Activated CD4-positive, alpha-beta memory T cell treated with anti-CD3 and anti-CD28 coated beads, Interleukin-2, amount 10 ng/mL, durations not matched to agents 7 days and 5 days (primary cell): ENCODE measurements around the gene TTC21A. TPM values are rescaled to one million over a fixed set of nuclear protein-coding genes. Genes with fewer than 3 reads are reported as not detected.
"Not testable (repeated sequence)": the region's sequence is repeated elsewhere in the genome, so short reads cannot be mapped to it uniquely, and the experiment has no call there.

ENCODE experiments used
- CTCF ChIA-PET: fragments of 350-600 bp; sonication (Branson Sonifier 250); formaldehyde crosslinking; loops from one replicate; lab custom pipeline; 2021; ENCODE audit warnings: antibody characterized with exemption, inconsistent platforms; lab: Charles Lee
- POLR2A ChIA-PET: fragments of 350-600 bp; sonication (Branson Sonifier 250); formaldehyde crosslinking; loops from one replicate; lab custom pipeline; 2021; ENCODE audit warnings: antibody characterized with exemption; lab: Charles Lee
- DNase-seq: peaks from one replicate; pipeline ENCODE4 v3.0.0-alpha.2; 2020
- H3K27ac Mint-ChIP-seq: one replicate; pipeline ENCODE4 v1.8.0; 2021; ENCODE audit warnings: mild to moderate bottlenecking, mixed read lengths
- H3K27me3 Mint-ChIP-seq: one replicate; pipeline ENCODE4 v1.8.0; 2021; ENCODE audit warnings: mixed read lengths
- H3K36me3 Mint-ChIP-seq: one replicate; pipeline ENCODE4 v1.8.0; 2021; ENCODE audit warnings: low read depth, mixed read lengths
- H3K4me1 Mint-ChIP-seq: one replicate; pipeline ENCODE4 v1.8.0; 2021; ENCODE audit warnings: mixed read lengths
- H3K4me3 Mint-ChIP-seq: one replicate; pipeline ENCODE4 v1.8.0; 2021; ENCODE audit warnings: mild to moderate bottlenecking, mixed read lengths
- H3K9me3 Mint-ChIP-seq: one replicate; pipeline ENCODE4 v1.8.0; 2021; ENCODE audit warnings: mixed read lengths
- total RNA-seq, 2 experiments: library from RNA; stranded (reverse); gene quantifications; one replicate each; pipeline ENCODE4 v1.2.3, GENCODE V29; 2021

Gene TTC21A, protein sequence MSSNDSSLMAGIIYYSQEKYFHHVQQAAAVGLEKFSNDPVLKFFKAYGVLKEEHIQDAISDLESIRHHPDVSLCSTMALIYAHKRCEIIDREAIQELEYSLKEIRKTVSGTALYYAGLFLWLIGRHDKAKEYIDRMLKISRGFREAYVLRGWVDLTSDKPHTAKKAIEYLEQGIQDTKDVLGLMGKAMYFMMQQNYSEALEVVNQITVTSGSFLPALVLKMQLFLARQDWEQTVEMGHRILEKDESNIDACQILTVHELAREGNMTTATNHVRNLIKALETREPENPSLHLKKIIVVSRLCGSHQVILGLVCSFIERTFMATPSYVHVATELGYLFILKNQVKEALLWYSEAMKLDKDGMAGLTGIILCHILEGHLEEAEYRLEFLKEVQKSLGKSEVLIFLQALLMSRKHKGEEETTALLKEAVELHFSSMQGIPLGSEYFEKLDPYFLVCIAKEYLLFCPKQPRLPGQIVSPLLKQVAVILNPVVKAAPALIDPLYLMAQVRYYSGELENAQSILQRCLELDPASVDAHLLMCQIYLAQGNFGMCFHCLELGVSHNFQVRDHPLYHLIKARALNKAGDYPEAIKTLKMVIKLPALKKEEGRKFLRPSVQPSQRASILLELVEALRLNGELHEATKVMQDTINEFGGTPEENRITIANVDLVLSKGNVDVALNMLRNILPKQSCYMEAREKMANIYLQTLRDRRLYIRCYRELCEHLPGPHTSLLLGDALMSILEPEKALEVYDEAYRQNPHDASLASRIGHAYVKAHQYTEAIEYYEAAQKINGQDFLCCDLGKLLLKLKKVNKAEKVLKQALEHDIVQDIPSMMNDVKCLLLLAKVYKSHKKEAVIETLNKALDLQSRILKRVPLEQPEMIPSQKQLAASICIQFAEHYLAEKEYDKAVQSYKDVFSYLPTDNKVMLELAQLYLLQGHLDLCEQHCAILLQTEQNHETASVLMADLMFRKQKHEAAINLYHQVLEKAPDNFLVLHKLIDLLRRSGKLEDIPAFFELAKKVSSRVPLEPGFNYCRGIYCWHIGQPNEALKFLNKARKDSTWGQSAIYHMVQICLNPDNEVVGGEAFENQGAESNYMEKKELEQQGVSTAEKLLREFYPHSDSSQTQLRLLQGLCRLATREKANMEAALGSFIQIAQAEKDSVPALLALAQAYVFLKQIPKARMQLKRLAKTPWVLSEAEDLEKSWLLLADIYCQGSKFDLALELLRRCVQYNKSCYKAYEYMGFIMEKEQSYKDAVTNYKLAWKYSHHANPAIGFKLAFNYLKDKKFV (N-terminal part only)
- total RNA-seq, result 10 to 100 TPM; 11.2 to 12.1 TPM

- Mint-ChIP-seq H3K4me3 (peak within 1 kb of the TSS; percentile 84), H3K4me1 (peaks cover 50% of the 10 kb centered on the region), H3K27me3 (no peaks in the 10 kb centered on the region), H3K27ac (peak within 1 kb of the TSS; percentile 91), H3K9me3 (no peaks in the 10 kb centered on the region), H3K36me3 (peaks cover 11% of the 10 kb centered on the region)
- ChIA-PET CTCF (interaction anchor here (0.5 to 3.4 kb wide), 8 partner anchors 16 to 184 kb away, joined by 3 to 18 read pairs (median 8); no protein-coding TSS in a partner anchor), POLR2A (interaction anchor here (0.8 to 4.2 kb wide), 12 partner anchors 20 to 277 kb away, joined by 3 to 29 read pairs (median 4); no protein-coding TSS in a partner anchor)
- DNase-seq, result peak; percentile 81
Observed at GRCh38 chr3:39107388-39108199, at the start of gene TTC21A, which contains the start of gene GORASP1. TSS of gene TTC21A (plus strand) at chr3:39107680. CDS start at chr3:39107838, 158 bp downstream. TSS of gene GORASP1 (minus strand) at chr3:39107627. CDS start at chr3:39107541, 86 bp downstream.

DNA sequence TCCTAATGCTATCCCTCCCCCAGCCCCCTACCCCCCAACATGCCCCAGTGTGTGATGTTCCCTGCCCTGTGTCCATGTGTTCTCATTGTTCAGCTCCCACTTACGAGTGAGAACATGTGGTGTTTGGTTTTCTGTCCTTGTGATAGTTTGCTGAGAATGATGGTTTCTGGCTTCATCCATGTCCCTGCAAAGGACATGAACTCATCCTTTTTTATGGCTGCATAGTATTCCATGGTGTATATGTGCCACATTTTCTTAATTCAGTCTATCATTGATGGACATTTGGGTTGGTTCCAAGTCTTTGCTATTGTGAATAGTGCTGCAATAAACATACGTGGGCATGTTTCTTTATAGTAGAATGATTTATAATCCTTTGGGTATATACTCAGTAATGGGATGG lies 46.3 kb upstream of the TTC21A start:
- H3K27me3 Mint-ChIP-seq, H3K9me3 Mint-ChIP-seq, H3K27ac Mint-ChIP-seq, DNase-seq, POLR2A ChIA-PET, H3K4me3 Mint-ChIP-seq, CTCF ChIA-PET: not testable (repeated sequence)
- peaks cover 39% of the 10 kb centered on the region for H3K4me1 Mint-ChIP-seq
- H3K36me3 Mint-ChIP-seq, result peaks cover 32% of the 10 kb centered on the region

GRCh38 chr3:39062180-39062579 lies 45.3 kb upstream of the TTC21A start:
- Mint-ChIP-seq H3K9me3 (peaks cover 2% of the 10 kb centered on the region), H3K36me3 (peaks cover 41% of the 10 kb centered on the region), H3K4me1 (peaks cover 30% of the 10 kb centered on the region), H3K27me3 (no peaks in the 10 kb centered on the region), H3K4me3 (no peak overlapping the region), H3K27ac (no peak overlapping the region)
- ChIA-PET POLR2A (no interaction called here), CTCF (interaction anchor here (1.4 kb wide), 1 partner anchor 541 kb away, joined by 3 read pairs; no protein-coding TSS in a partner anchor)
- no peak for DNase-seq

- Mint-ChIP-seq H3K27me3 (no peaks in the 10 kb centered on the region), H3K27ac (no peak overlapping the region), H3K4me1 (peaks cover 28% of the 10 kb centered on the region), H3K9me3 (peaks cover 2% of the 10 kb centered on the region), H3K36me3 (peaks cover 48% of the 10 kb centered on the region), H3K4me3 (no peak overlapping the region)
- no peak for DNase-seq
- POLR2A ChIA-PET, result no interaction called here
- CTCF ChIA-PET, result interaction anchor here (1.0 to 1.4 kb wide), 2 partner anchors 229 to 542 kb away, joined by 3 read pairs; no protein-coding TSS in a partner anchor
Observed at GRCh38 chr3:39063143-39063542, 44.3 kb upstream of the TTC21A start.

GRCh38 chr3:39064646-39065045 lies 42.8 kb upstream of the TTC21A start:
- Mint-ChIP-seq H3K27ac (no peak overlapping the region), H3K4me3 (no peak overlapping the region), H3K4me1 (peaks cover 22% of the 10 kb centered on the region), H3K36me3 (peaks cover 41% of the 10 kb centered on the region), H3K27me3 (no peaks in the 10 kb centered on the region), H3K9me3 (peaks cover 2% of the 10 kb centered on the region)
- POLR2A ChIA-PET, result interaction anchor here (1.2 kb wide), 1 partner anchor 10 kb away, joined by 3 read pairs; no protein-coding TSS in a partner anchor
- DNase-seq, result no peak
- CTCF ChIA-PET, result interaction anchor here (1.2 to 1.6 kb wide), 4 partner anchors 8 to 227 kb away, joined by 3 to 6 read pairs (median 4); no protein-coding TSS in a partner anchor

- Mint-ChIP-seq H3K27ac (no peak overlapping the region), H3K4me3 (no peak overlapping the region), H3K4me1 (peaks cover 22% of the 10 kb centered on the region), H3K9me3 (peaks cover 2% of the 10 kb centered on the region), H3K36me3 (peaks cover 43% of the 10 kb centered on the region), H3K27me3 (no peaks in the 10 kb centered on the region)
- DNase-seq, result peak; percentile 29
- CTCF ChIA-PET, result interaction anchor here (0.8 to 1.6 kb wide), 5 partner anchors 9 to 227 kb away, joined by 3 to 6 read pairs (median 3); no protein-coding TSS in a partner anchor
- POLR2A ChIA-PET, result interaction anchor here (1.2 kb wide), 1 partner anchor 11 kb away, joined by 3 read pairs; no protein-coding TSS in a partner anchor
Observed at GRCh38 chr3:39065197-39065596, 42.3 kb upstream of the TTC21A start.

- Mint-ChIP-seq H3K27ac (no peak overlapping the region), H3K27me3 (no peaks in the 10 kb centered on the region), H3K9me3 (no peaks in the 10 kb centered on the region), H3K4me1 (peaks cover 19% of the 10 kb centered on the region), H3K36me3 (peaks cover 50% of the 10 kb centered on the region), H3K4me3 (no peak overlapping the region)
- POLR2A ChIA-PET, result no interaction called here
- DNase-seq, result no peak
- CTCF ChIA-PET, result interaction anchor here (2.0 kb wide), 1 partner anchor 10 kb away, joined by 4 read pairs; no protein-coding TSS in a partner anchor
Observed at GRCh38 chr3:39067286-39067685, 40.2 kb upstream of the TTC21A start.

DNA sequence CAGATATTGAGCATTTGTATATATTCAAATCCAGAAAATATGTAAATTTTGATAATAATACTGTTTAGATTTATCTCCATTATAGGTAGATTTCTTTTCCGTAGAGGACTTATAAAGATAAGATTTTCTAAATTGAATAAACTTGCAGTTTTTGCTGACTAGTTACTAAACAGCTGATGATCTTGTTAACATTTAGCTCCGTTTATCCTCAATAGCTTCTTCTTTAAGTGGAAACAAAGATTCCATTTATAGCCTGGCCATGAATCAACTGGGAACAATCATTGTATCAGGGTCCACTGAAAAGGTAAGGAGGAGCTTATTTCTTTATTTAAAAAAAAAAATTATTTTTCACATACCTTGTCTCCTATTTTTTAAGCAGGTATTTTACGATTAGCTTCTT lies 38.9 kb upstream of the TTC21A start:
- Mint-ChIP-seq H3K36me3 (peaks cover 60% of the 10 kb centered on the region), H3K27ac (no peak overlapping the region), H3K4me3 (no peak overlapping the region), H3K27me3 (no peaks in the 10 kb centered on the region), H3K4me1 (peaks cover 16% of the 10 kb centered on the region), H3K9me3 (no peaks in the 10 kb centered on the region)
- CTCF ChIA-PET, result interaction anchor here (0.8 to 2.0 kb wide), 4 partner anchors 8 to 223 kb away, joined by 3 to 5 read pairs (median 4); no protein-coding TSS in a partner anchor
- DNase-seq, result no peak
- POLR2A ChIA-PET, result interaction anchor here (1.2 kb wide), 1 partner anchor 18 kb away, joined by 3 read pairs; no protein-coding TSS in a partner anchor

DNA sequence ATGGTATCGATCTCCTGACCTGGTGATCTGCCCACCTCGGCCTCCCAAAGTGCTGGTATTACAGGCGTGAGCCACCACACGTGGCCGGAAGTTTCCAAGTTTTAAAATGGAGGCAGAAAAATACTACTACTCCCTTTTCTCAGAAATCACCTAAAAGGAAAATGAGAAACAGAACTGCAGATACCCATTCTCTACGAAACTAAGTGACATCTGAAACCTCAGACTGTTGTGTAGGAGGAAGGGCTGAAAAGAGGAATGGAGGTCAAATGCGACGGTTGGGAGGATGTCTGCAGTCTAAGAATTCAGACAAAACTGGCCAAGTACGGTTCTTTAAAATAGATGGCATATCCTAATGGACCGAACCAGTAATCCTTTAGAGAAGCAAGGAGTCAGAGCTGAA lies 31.6 kb upstream of the TTC21A start:
- POLR2A ChIA-PET, result no interaction called here
- Mint-ChIP-seq H3K27ac (peak overlapping the region; percentile 65), H3K27me3 (no peaks in the 10 kb centered on the region), H3K36me3 (peaks cover 75% of the 10 kb centered on the region), H3K4me1 (peaks cover 43% of the 10 kb centered on the region), H3K4me3 (no peak overlapping the region), H3K9me3 (no peaks in the 10 kb centered on the region)
- CTCF ChIA-PET, result interaction anchor here (1.4 to 1.9 kb wide), 2 partner anchors 11 to 212 kb away, joined by 5 to 6 read pairs; no protein-coding TSS in a partner anchor
- no peak for DNase-seq

- no peaks in the 10 kb centered on the region for H3K27me3 Mint-ChIP-seq
- H3K36me3 Mint-ChIP-seq, result peaks cover 71% of the 10 kb centered on the region
- H3K4me3 Mint-ChIP-seq, result no peak overlapping the region
- H3K4me1 Mint-ChIP-seq, result peaks cover 52% of the 10 kb centered on the region
- DNase-seq, result no peak
- ChIA-PET CTCF (interaction anchor here (2.1 to 2.4 kb wide), 2 partner anchors 209 to 213 kb away, joined by 5 to 12 read pairs; no protein-coding TSS in a partner anchor), POLR2A (interaction anchor here (0.6 kb wide), 1 partner anchor 48 kb away, joined by 3 read pairs; no protein-coding TSS in a partner anchor)
- H3K27ac Mint-ChIP-seq, result no peak overlapping the region
- H3K9me3 Mint-ChIP-seq, result no peaks in the 10 kb centered on the region
Observed at GRCh38 chr3:39079530-39079929, 27.9 kb upstream of the TTC21A start.

GRCh38 chr3:39080026-39080425 lies 27.5 kb upstream of the TTC21A start:
- ChIA-PET CTCF (interaction anchor here (2.1 to 2.4 kb wide), 2 partner anchors 208 to 212 kb away, joined by 5 to 12 read pairs; no protein-coding TSS in a partner anchor), POLR2A (no interaction called here)
- Mint-ChIP-seq H3K27ac (no peak overlapping the region), H3K27me3 (no peaks in the 10 kb centered on the region), H3K4me1 (peaks cover 50% of the 10 kb centered on the region), H3K9me3 (no peaks in the 10 kb centered on the region), H3K4me3 (no peak overlapping the region), H3K36me3 (peaks cover 67% of the 10 kb centered on the region)
- DNase-seq, result peak; percentile 35
